ENCODE results near the gene CACNA2D4. TPM values are rescaled to one million over a fixed set of nuclear protein-coding genes. Genes with fewer than 3 reads are reported as not detected.

The CACNA2D4 gene
- polyA plus RNA-seq, 3 donors = 17.8 to 87.7 (median 22.1) TPM

- Histone ChIP-seq H3K4me2 (replicated peaks; ENCODE audit: extremely low read depth, low read length, poor library complexity, severe bottlenecking) (no peak overlapping the region), H3K27me3 (ENCODE audit: control insufficient read depth in 2 of 2, insufficient read depth in 2 of 2, low read length in 2 of 2) (no peaks in the 10 kb centered on the region), H3K27ac (ENCODE audit: low read depth in 1 of 2, low read length in 2 of 2) (no peak overlapping the region), H2AFZ (ENCODE audit: insufficient read depth, low read depth, low read length, poor library complexity, severe bottlenecking) (no peak overlapping the region), H4K20me1 (ENCODE audit: insufficient read depth, low read length) (no peaks in the 10 kb centered on the region), H3K4me1 (ENCODE audit: control insufficient read depth in 1 of 2, insufficient read depth in 2 of 2, low read length in 2 of 2) (peaks cover 1 to 9% of the 10 kb centered on the region in 2 donors), H3K79me2 (ENCODE audit: insufficient read depth, low read length) (no peaks in the 10 kb centered on the region), H3K9ac (ENCODE audit: insufficient read depth, low read length, poor library complexity, severe bottlenecking) (no peak overlapping the region), H3K9me3 (replicated peaks in 1 of 2; ENCODE audit: control insufficient read depth in 1 of 2, insufficient read depth in 1 of 2, low read length in 2 of 2) (peaks cover 0 to 2% of the 10 kb centered on the region in 2 donors), H3K4me3 (replicated peaks in 1 of 3; ENCODE audit: low read depth in 2 of 3, low read length in 3 of 3) (no peak overlapping the region), H3K36me3 (replicated peaks in 1 of 2; ENCODE audit: control insufficient read depth in 1 of 2, insufficient read depth in 2 of 2, low read length in 2 of 2) (no peaks in the 10 kb centered on the region)
- peaks cover 0 to 5% (median 0%) of the 10 kb centered on the region in 3 donors for H3K27me3 Mint-ChIP-seq (ENCODE audit: low read depth in 3 of 3)
- H3K4me1 Mint-ChIP-seq = peaks cover 11% of the 10 kb centered on the region
- TF ChIP-seq, protein P1, sequence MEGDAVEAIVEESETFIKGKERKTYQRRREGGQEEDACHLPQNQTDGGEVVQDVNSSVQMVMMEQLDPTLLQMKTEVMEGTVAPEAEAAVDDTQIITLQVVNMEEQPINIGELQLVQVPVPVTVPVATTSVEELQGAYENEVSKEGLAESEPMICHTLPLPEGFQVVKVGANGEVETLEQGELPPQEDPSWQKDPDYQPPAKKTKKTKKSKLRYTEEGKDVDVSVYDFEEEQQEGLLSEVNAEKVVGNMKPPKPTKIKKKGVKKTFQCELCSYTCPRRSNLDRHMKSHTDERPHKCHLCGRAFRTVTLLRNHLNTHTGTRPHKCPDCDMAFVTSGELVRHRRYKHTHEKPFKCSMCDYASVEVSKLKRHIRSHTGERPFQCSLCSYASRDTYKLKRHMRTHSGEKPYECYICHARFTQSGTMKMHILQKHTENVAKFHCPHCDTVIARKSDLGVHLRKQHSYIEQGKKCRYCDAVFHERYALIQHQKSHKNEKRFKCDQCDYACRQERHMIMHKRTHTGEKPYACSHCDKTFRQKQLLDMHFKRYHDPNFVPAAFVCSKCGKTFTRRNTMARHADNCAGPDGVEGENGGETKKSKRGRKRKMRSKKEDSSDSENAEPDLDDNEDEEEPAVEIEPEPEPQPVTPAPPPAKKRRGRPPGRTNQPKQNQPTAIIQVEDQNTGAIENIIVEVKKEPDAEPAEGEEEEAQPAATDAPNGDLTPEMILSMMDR (IDR thresholded peaks at IDR 0.05) = no peak
- no peak overlapping the region for H3K4me3 Mint-ChIP-seq
- 97% methylated on average over 10 of the region's 13 CpGs for WGBS (ENCODE audit: insufficient coverage)
- H3K36me3 Mint-ChIP-seq = no peaks in the 10 kb centered on the region
- H3K9me3 Mint-ChIP-seq = peaks cover 1 to 8% (median 3%) of the 10 kb centered on the region in 7 donors
- no peak for DNase-seq
- no peak overlapping the region for H3K27ac Mint-ChIP-seq
- intact Hi-C loops (cut with micrococcal nuclease) = no loop called here
Measured at GRCh38 chr12:1885599-1886245, 32.7 kb downstream of the CACNA2D4 start.

DNA sequence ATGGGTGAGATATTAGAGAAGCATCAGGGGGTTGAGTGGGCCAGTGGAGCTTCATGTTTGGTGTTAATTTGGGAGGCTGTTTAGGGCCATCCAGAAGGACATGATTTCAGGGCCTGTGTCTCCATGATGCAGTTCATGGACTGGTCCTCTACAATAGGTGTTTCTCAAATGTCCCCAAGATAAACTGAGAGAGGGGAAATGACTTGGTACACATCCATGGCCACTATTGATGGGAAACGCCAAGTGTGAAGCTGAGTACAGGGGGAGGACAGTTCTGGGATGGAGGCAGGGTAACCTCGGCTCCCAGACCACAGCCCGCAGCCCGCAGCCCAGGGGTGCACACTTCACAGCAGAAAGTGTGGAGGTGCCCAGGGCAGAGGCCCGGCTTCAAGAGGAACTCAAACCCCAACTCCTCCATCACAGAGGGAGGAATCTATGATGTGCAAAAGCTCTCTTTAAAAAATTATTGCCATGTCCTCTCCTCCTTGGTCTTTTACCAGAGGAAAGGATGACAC is 33.3 kb downstream of the CACNA2D4 start:
- TF ChIP-seq, protein P1 (IDR thresholded peaks at IDR 0.05) = no peak
- Histone ChIP-seq H3K9me3 (replicated peaks in 1 of 2; ENCODE audit: control insufficient read depth in 1 of 2, insufficient read depth in 1 of 2, low read length in 2 of 2) (no peaks in the 10 kb centered on the region), H3K79me2 (ENCODE audit: insufficient read depth, low read length) (no peaks in the 10 kb centered on the region), H2AFZ (ENCODE audit: insufficient read depth, low read depth, low read length, poor library complexity, severe bottlenecking) (no peak overlapping the region), H3K36me3 (replicated peaks in 1 of 2; ENCODE audit: control insufficient read depth in 1 of 2, insufficient read depth in 2 of 2, low read length in 2 of 2) (no peaks in the 10 kb centered on the region), H3K4me1 (ENCODE audit: control insufficient read depth in 1 of 2, insufficient read depth in 2 of 2, low read length in 2 of 2) (peaks cover 0 to 7% of the 10 kb centered on the region in 2 donors), H3K27me3 (ENCODE audit: control insufficient read depth in 2 of 2, insufficient read depth in 2 of 2, low read length in 2 of 2) (no peaks in the 10 kb centered on the region), H4K20me1 (ENCODE audit: insufficient read depth, low read length) (no peaks in the 10 kb centered on the region), H3K4me3 (replicated peaks in 1 of 3; ENCODE audit: low read depth in 2 of 3, low read length in 3 of 3) (no peak overlapping the region), H3K9ac (ENCODE audit: insufficient read depth, low read length, poor library complexity, severe bottlenecking) (no peak overlapping the region), H3K27ac (ENCODE audit: low read depth in 1 of 2, low read length in 2 of 2) (no peak overlapping the region), H3K4me2 (replicated peaks; ENCODE audit: extremely low read depth, low read length, poor library complexity, severe bottlenecking) (no peak overlapping the region)
- Mint-ChIP-seq H3K36me3 (no peaks in the 10 kb centered on the region), H3K9me3 (peaks cover 0 to 7% (median 2%) of the 10 kb centered on the region in 7 donors), H3K27me3 (ENCODE audit: low read depth in 3 of 3) (peaks cover 0 to 5% (median 1%) of the 10 kb centered on the region in 3 donors), H3K4me3 (no peak overlapping the region), H3K27ac (no peak overlapping the region), H3K4me1 (peaks cover 10% of the 10 kb centered on the region)
- intact Hi-C loops (cut with micrococcal nuclease) = no loop called here
- no peak for DNase-seq
- no CpG with 5 or more reads among the region's 5 CpGs for WGBS (ENCODE audit: insufficient coverage)
